ENCODE data around the gene EGR2. TPM values are rescaled to one million over a fixed set of nuclear protein-coding genes. Genes with fewer than 3 reads are reported as not detected.

EGR2 gene
- polyA plus RNA-seq, 2 of the 4 experiments (the other 2 are of a cell fraction): 4.4 TPM; not detected in 1

DNA sequence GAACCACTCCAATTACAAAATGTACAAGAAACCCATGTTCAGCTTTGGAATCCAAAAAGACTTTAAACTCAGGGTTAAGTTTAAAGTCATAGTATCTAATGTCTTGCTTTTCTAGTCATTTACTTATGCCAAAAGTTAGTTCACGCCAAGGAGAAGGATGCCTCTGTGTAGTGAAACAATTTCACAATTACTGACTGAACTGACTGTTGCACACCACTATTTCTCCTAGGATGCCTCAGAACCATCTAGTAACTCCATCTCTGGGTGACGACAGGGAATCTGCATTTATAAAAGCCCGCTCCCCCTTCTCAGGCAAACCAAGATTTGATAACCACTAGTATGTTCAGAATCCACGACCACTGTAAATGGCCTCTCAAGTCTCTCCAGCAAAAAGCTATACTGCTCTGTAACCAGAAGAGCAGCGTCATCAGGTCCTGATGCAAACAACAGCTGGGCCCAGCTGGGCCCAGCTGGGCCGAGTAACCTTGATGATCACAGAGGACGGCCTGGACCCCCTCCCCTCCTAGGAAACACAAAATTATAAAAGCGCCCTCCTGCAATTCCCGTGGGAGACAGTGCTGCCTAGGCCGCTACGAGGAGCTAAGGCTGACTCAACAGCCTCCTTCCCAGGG, 12.3 kb downstream of the EGR2 start:
- no peak for DNase-seq (ENCODE audit: low read depth in 1 of 2, low spot score in 1 of 2)
- Histone ChIP-seq H3K4me2 (peak overlapping the region; percentile 86), H3K9me3 (no peaks in the 10 kb centered on the region), H3K27ac (peak overlapping the region; percentile 97 to 100), H3K4me3 (peak overlapping the region; percentile 94), H3K4me1 (peaks cover 25% of the 10 kb centered on the region)
- TF ChIP-seq EHMT2 (IDR thresholded peaks at IDR 0.05; ENCODE audit: low read depth): peak; percentile 82; the same call in 1 of the 2 replicates
- TF ChIP-seq POLR2A (IDR thresholded peaks at IDR 0.05; ENCODE audit: low read length): no peak; the same call in 1 of the 2 replicates
- no peak for TF ChIP-seq NFE2L2 (conservative IDR thresholded peaks at IDR 0.05; ENCODE audit: low read length)
- no peak for TF ChIP-seq CHD4 (IDR thresholded peaks at IDR 0.05; ENCODE audit: borderline replicate concordance)
- 32% methylated on average over 9 of the region's 11 CpGs for WGBS (ENCODE audit: missing lambda C conversion rate)
- ChIA-PET POLR2A (interaction anchor here (0.7 to 1.9 kb wide), 3 partner anchors 13 to 193 kb away, joined by 3 to 14 read pairs (median 4); partner anchors contain the start of gene EGR2), CTCF (interaction anchor here (0.8 to 2.0 kb wide), 5 partner anchors 14 to 367 kb away, joined by 3 to 6 read pairs (median 4); no protein-coding TSS in a partner anchor)
- ATAC-seq: peak; percentile 20 to 30; a peak in 4 of 6 replicates
- FAIRE-seq: no peak

DNA sequence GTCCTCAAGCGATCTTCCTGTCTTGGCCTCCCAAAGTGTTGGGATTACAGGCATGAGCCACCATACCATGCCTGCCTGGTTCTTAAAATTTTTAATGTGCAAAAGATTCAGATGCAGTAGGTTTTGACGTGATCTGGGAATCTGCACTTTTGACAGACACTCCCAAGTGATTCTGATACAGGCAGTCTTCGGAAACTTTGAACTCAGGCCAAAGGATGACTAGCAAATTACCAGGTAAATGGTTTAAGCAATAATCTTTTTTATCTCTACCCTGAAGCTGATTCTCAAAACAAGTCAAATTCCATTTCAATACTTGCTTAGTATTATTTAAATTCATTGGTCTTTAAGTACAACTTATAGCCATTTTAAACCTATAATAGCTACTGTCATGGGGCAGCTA, 14.3 kb downstream of the EGR2 start:
- TF ChIP-seq, protein P1, sequence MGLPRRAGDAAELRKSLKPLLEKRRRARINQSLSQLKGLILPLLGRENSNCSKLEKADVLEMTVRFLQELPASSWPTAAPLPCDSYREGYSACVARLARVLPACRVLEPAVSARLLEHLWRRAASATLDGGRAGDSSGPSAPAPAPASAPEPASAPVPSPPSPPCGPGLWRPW (IDR thresholded peaks at IDR 0.05): no peak
- no peak for TF ChIP-seq HEYL (CRISPR knock-in tag; IDR thresholded peaks at IDR 0.05)
- TF ChIP-seq NR3C1 (IDR thresholded peaks at IDR 0.05): no peak
- TF ChIP-seq JUNB (IDR thresholded peaks at IDR 0.05): no peak
- TF ChIP-seq GATA3 (IDR thresholded peaks at IDR 0.05; ENCODE audit: borderline replicate concordance): no peak
- no peak for TF ChIP-seq NPAS2 (CRISPR knock-in tag; IDR thresholded peaks at IDR 0.05; ENCODE audit: borderline replicate concordance)
- no peak for TF ChIP-seq ZC3H11A (IDR thresholded peaks at IDR 0.05)
- no peak for TF ChIP-seq EP300 (IDR thresholded peaks at IDR 0.05)
- no peak for TF ChIP-seq HOXB5 (CRISPR knock-in tag; IDR thresholded peaks at IDR 0.05)
- no peak for TF ChIP-seq ZSCAN20 (CRISPR knock-in tag; IDR thresholded peaks at IDR 0.05)
- no peak for TF ChIP-seq RNF2 (IDR thresholded peaks at IDR 0.05; ENCODE audit: borderline replicate concordance, low read depth)
- TF ChIP-seq ZFP36 (IDR thresholded peaks at IDR 0.05; ENCODE audit: borderline replicate concordance, partially characterized antibody): no peak
- no peak for TF ChIP-seq ESRRA (IDR thresholded peaks at IDR 0.05; ENCODE audit: borderline replicate concordance, low read length)
- ChIA-PET POLR2A (no interaction called here), CTCF (interaction anchor here (1.2 to 2.0 kb wide), 3 partner anchors 19 to 208 kb away, joined by 3 to 6 read pairs (median 4); no protein-coding TSS in a partner anchor)
- Histone ChIP-seq H3K9me3 (no peaks in the 10 kb centered on the region), H3K27ac (no peak overlapping the region), H3K4me3 (no peak overlapping the region), H3K4me1 (peaks cover 9% of the 10 kb centered on the region), H3K4me2 (no peak overlapping the region)
- ATAC-seq (no peak), DNase-seq (ENCODE audit: low read depth in 1 of 2, low spot score in 1 of 2) (no peak), FAIRE-seq (no peak)
- 74% methylated on average over 3 of the region's 3 CpGs for WGBS (ENCODE audit: missing lambda C conversion rate)

DNA sequence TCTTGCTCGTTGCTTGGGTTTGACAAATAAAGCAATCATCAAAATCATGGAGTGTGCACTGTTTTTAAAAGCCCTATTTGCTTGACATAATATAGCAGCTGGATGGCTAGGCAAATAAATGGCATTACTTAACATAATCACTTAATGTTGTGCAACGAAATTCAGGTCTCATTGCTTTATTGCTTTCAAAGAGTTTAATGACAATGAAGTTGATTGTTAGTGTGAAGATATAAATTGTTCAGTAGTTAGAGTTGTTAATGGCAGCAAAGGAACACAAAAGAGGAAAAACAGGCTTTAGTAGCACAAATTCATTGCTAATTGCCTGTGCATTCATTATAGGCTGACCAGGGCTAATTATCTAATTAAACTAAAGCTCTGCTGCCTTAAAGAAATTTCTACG, 19.3 kb downstream of the EGR2 start:
- CTCF ChIA-PET: interaction anchor here (0.6 to 0.7 kb wide), 2 partner anchors 14 to 28 kb away, joined by 3 to 4 read pairs; no protein-coding TSS in a partner anchor
- H3K9me3 ChIP-seq: no peaks in the 10 kb centered on the region
- no peak overlapping the region for H3K4me3 ChIP-seq
- FAIRE-seq: no peak
- POLR2A ChIA-PET: no interaction called here
- H3K4me2 ChIP-seq: no peak overlapping the region
- WGBS (ENCODE audit: missing lambda C conversion rate): 22% methylated on average over 3 of the region's 3 CpGs
- no peak overlapping the region for H3K27ac ChIP-seq
- TF ChIP-seq CEBPB (IDR thresholded peaks at IDR 0.05): no peak
- TF ChIP-seq ZFP36 (IDR thresholded peaks at IDR 0.05; ENCODE audit: borderline replicate concordance, partially characterized antibody): no peak
- TF ChIP-seq GATA3 (IDR thresholded peaks at IDR 0.05; ENCODE audit: borderline replicate concordance): no peak
- no peak for TF ChIP-seq POLR2AphosphoS2 (conservative IDR thresholded peaks at IDR 0.05; ENCODE audit: low read length)
- TF ChIP-seq, protein P2, sequence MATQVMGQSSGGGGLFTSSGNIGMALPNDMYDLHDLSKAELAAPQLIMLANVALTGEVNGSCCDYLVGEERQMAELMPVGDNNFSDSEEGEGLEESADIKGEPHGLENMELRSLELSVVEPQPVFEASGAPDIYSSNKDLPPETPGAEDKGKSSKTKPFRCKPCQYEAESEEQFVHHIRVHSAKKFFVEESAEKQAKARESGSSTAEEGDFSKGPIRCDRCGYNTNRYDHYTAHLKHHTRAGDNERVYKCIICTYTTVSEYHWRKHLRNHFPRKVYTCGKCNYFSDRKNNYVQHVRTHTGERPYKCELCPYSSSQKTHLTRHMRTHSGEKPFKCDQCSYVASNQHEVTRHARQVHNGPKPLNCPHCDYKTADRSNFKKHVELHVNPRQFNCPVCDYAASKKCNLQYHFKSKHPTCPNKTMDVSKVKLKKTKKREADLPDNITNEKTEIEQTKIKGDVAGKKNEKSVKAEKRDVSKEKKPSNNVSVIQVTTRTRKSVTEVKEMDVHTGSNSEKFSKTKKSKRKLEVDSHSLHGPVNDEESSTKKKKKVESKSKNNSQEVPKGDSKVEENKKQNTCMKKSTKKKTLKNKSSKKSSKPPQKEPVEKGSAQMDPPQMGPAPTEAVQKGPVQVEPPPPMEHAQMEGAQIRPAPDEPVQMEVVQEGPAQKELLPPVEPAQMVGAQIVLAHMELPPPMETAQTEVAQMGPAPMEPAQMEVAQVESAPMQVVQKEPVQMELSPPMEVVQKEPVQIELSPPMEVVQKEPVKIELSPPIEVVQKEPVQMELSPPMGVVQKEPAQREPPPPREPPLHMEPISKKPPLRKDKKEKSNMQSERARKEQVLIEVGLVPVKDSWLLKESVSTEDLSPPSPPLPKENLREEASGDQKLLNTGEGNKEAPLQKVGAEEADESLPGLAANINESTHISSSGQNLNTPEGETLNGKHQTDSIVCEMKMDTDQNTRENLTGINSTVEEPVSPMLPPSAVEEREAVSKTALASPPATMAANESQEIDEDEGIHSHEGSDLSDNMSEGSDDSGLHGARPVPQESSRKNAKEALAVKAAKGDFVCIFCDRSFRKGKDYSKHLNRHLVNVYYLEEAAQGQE (IDR thresholded peaks at IDR 0.05): no peak
- no peak for TF ChIP-seq RFX5 (IDR thresholded peaks at IDR 0.05)
- TF ChIP-seq CHD4 (IDR thresholded peaks at IDR 0.05; ENCODE audit: borderline replicate concordance): no peak
- no peak for TF ChIP-seq HDAC2 (IDR thresholded peaks at IDR 0.05)
- TF ChIP-seq CBX8 (IDR thresholded peaks at IDR 0.05): no peak
- no peak for TF ChIP-seq HOXB13 (CRISPR knock-in tag; IDR thresholded peaks at IDR 0.05; ENCODE audit: low read depth)
- TF ChIP-seq, protein P3, sequence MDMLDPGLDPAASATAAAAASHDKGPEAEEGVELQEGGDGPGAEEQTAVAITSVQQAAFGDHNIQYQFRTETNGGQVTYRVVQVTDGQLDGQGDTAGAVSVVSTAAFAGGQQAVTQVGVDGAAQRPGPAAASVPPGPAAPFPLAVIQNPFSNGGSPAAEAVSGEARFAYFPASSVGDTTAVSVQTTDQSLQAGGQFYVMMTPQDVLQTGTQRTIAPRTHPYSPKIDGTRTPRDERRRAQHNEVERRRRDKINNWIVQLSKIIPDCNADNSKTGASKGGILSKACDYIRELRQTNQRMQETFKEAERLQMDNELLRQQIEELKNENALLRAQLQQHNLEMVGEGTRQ (IDR thresholded peaks at IDR 0.05): no peak
- no peak for TF ChIP-seq FOXS1 (CRISPR knock-in tag; IDR thresholded peaks at IDR 0.05)
- TF ChIP-seq, protein P4, sequence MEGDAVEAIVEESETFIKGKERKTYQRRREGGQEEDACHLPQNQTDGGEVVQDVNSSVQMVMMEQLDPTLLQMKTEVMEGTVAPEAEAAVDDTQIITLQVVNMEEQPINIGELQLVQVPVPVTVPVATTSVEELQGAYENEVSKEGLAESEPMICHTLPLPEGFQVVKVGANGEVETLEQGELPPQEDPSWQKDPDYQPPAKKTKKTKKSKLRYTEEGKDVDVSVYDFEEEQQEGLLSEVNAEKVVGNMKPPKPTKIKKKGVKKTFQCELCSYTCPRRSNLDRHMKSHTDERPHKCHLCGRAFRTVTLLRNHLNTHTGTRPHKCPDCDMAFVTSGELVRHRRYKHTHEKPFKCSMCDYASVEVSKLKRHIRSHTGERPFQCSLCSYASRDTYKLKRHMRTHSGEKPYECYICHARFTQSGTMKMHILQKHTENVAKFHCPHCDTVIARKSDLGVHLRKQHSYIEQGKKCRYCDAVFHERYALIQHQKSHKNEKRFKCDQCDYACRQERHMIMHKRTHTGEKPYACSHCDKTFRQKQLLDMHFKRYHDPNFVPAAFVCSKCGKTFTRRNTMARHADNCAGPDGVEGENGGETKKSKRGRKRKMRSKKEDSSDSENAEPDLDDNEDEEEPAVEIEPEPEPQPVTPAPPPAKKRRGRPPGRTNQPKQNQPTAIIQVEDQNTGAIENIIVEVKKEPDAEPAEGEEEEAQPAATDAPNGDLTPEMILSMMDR (IDR thresholded peaks at IDR 0.05): no peak
- TF ChIP-seq RARB (CRISPR knock-in tag; IDR thresholded peaks at IDR 0.05): no peak
- TF ChIP-seq HOXB5 (CRISPR knock-in tag; IDR thresholded peaks at IDR 0.05): no peak
- TF ChIP-seq MAZ (IDR thresholded peaks at IDR 0.05; ENCODE audit: borderline replicate concordance, low read depth, low read length): no peak
- TF ChIP-seq SREBF2 (IDR thresholded peaks at IDR 0.05): no peak
- ATAC-seq: no peak
- DNase-seq (ENCODE audit: low read depth in 1 of 2, low spot score in 1 of 2): no peak
- no peaks in the 10 kb centered on the region for H3K4me1 ChIP-seq
